Measurements from ENCODE around the gene KAT6B. TPM values are rescaled to one million over a fixed set of nuclear protein-coding genes. Genes with fewer than 3 reads are reported as not detected.

KAT6B gene
- total RNA-seq, 5 donors from 2014 or later (not counting 1 experiment from before 2014, with no cell fraction given), result 46.2 to 94.4 (median 52.4) TPM

DNA sequence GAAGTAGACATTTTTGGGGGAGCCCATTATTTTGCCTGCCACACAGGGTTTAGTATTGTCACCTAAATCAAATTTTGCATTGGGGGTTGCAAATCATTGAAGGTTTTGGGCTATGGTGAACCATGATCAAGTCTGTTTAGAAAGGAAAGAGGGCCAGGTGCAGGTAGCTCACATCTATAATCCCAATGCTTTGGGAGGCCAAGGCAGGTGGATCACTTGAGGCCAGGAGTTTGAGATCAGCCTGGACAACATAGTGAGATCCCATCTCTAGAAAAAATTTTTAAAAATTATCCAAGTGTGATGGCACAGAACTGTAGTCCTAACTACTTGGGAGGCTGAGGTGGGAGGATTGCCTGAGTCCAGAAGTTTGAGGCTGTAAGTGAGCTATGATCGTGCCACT lies 31.2 kb downstream of the KAT6B start:
- no peaks in the 10 kb centered on the region for H3K27me3 Mint-ChIP-seq
- WGBS (ENCODE audit: insufficient coverage), result no CpG with 5 or more reads among the region's 1 CpG
- Histone ChIP-seq H3K4me1 (ENCODE audit: control insufficient read depth in 1 of 2, extremely low read depth in 1 of 2, insufficient read depth in 2 of 2, low read length in 2 of 2) (peaks cover 13 to 15% of the 10 kb centered on the region in 2 experiments), H3K27ac (ENCODE audit: low read length) (no peak overlapping the region), H3K36me3 (ENCODE audit: control insufficient read depth in 2 of 2, extremely low read depth in 1 of 2, insufficient read depth in 1 of 2, low read length in 1 of 2) (no peaks in the 10 kb centered on the region), H3K27me3 (replicated peaks in 1 of 2; ENCODE audit: control insufficient read depth in 2 of 2, extremely low read depth in 1 of 2, insufficient read depth in 2 of 2, low read length in 1 of 2) (no peaks in the 10 kb centered on the region), H3K4me3 (ENCODE audit: control insufficient read depth in 1 of 2, extremely low read depth in 1 of 2, low read length in 1 of 2) (no peak overlapping the region), H3K9me3 (no peaks in the 10 kb centered on the region)
- ChIA-PET CTCF (no interaction called here), POLR2A (interaction anchor here in 1 of 2 donors (0.6 kb wide), 1 partner anchor 730 kb away, joined by 3 read pairs; no protein-coding TSS in a partner anchor)
- H3K27ac Mint-ChIP-seq, result no peak overlapping the region
- ATAC-seq (replicated peaks in 1 of 4), result no peak
- no peak for DNase-seq
- H3K9me3 Mint-ChIP-seq, result no peaks in the 10 kb centered on the region
- peaks cover 46 to 57% (median 52%) of the 10 kb centered on the region in 3 donors for H3K4me1 Mint-ChIP-seq
- H3K4me3 Mint-ChIP-seq, result no peak overlapping the region
- peaks cover 19% of the 10 kb centered on the region for H3K36me3 Mint-ChIP-seq

DNA sequence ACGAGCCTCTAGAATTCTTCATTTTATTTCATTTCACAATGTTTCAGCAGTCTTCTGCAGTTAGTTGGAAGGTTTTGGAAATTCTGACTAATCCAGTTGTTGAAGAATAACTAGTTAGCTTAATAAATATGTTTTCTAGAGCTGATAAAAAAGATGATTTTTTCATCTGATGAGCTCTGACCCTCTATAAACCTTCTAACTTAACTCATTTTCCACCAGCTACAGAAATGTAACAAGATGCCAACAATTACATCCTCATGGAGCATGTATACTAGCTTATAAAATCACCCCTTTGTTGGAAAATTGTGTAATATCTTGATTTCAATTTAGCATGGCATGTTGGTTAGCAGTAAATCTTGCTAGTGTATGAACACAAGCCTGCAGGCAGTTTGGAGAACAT lies 33.1 kb downstream of the KAT6B start:
- Histone ChIP-seq H3K27ac (ENCODE audit: low read length) (no peak overlapping the region), H3K4me3 (ENCODE audit: control insufficient read depth in 1 of 2, extremely low read depth in 1 of 2, low read length in 1 of 2) (no peak overlapping the region), H3K36me3 (ENCODE audit: control insufficient read depth in 2 of 2, extremely low read depth in 1 of 2, insufficient read depth in 1 of 2, low read length in 1 of 2) (no peaks in the 10 kb centered on the region), H3K27me3 (replicated peaks in 1 of 2; ENCODE audit: control insufficient read depth in 2 of 2, extremely low read depth in 1 of 2, insufficient read depth in 2 of 2, low read length in 1 of 2) (no peaks in the 10 kb centered on the region), H3K9me3 (no peaks in the 10 kb centered on the region), H3K4me1 (ENCODE audit: control insufficient read depth in 1 of 2, extremely low read depth in 1 of 2, insufficient read depth in 2 of 2, low read length in 2 of 2) (peaks cover 3 to 12% of the 10 kb centered on the region in 2 experiments)
- no CpG with 5 or more reads among the region's 1 CpG for WGBS (ENCODE audit: insufficient coverage)
- DNase-seq (no peak), ATAC-seq (replicated peaks in 1 of 4) (no peak)
- peaks cover 51 to 56% (median 52%) of the 10 kb centered on the region in 3 donors for H3K4me1 Mint-ChIP-seq
- no peak overlapping the region for H3K27ac Mint-ChIP-seq
- no peaks in the 10 kb centered on the region for H3K27me3 Mint-ChIP-seq
- H3K4me3 Mint-ChIP-seq, result no peak overlapping the region
- ChIA-PET POLR2A (interaction anchor here in 1 of 2 donors (0.6 to 0.8 kb wide), 2 partner anchors 11 to 209 kb away, joined by 4 to 5 read pairs; no protein-coding TSS in a partner anchor), CTCF (interaction anchor here in 1 of 2 donors (0.8 kb wide), 1 partner anchor 18 kb away, joined by 3 read pairs; no protein-coding TSS in a partner anchor)
- peaks cover 19% of the 10 kb centered on the region for H3K36me3 Mint-ChIP-seq
- H3K9me3 Mint-ChIP-seq, result no peaks in the 10 kb centered on the region

DNA sequence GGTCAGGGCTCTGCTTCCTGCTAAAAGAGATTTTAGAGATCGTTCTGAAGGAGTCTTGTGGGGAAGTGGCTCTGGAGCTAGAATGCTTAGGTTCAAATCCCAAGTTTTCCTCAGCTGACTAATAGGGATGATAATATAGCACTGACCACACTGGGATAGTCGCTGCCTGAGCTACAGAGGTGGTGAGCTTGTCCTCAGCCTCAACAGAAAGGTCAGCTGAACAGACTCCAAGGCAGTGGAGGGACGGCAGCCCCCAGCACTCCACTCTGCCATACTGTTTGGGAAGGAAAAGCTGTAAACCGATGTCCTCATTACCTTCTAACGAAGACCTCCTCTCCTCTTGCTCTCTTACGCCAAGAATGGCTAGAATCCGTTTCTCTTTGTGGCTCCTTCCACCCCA lies 36.2 kb downstream of the KAT6B start:
- Mint-ChIP-seq H3K9me3 (no peaks in the 10 kb centered on the region), H3K4me1 (peaks cover 41 to 51% (median 45%) of the 10 kb centered on the region in 3 donors), H3K4me3 (no peak overlapping the region), H3K27ac (no peak overlapping the region), H3K36me3 (no peaks in the 10 kb centered on the region), H3K27me3 (no peaks in the 10 kb centered on the region)
- ChIA-PET CTCF (no interaction called here), POLR2A (no interaction called here)
- H3K36me3 ChIP-seq (ENCODE audit: control insufficient read depth in 2 of 2, extremely low read depth in 1 of 2, insufficient read depth in 1 of 2, low read length in 1 of 2), result no peaks in the 10 kb centered on the region
- no CpG with 5 or more reads among the region's 7 CpGs for WGBS (ENCODE audit: insufficient coverage)
- no peak overlapping the region for H3K4me3 ChIP-seq (ENCODE audit: control insufficient read depth in 1 of 2, extremely low read depth in 1 of 2, low read length in 1 of 2)
- H3K4me1 ChIP-seq (ENCODE audit: control insufficient read depth in 1 of 2, extremely low read depth in 1 of 2, insufficient read depth in 2 of 2, low read length in 2 of 2), result peaks cover 0 to 2% of the 10 kb centered on the region in 2 experiments
- H3K27ac ChIP-seq (ENCODE audit: low read length), result no peak overlapping the region
- DNase-seq (no peak), ATAC-seq (replicated peaks in 1 of 4) (no peak)
- no peaks in the 10 kb centered on the region for H3K27me3 ChIP-seq (replicated peaks in 1 of 2; ENCODE audit: control insufficient read depth in 2 of 2, extremely low read depth in 1 of 2, insufficient read depth in 2 of 2, low read length in 1 of 2)
- H3K9me3 ChIP-seq, result no peaks in the 10 kb centered on the region

DNA sequence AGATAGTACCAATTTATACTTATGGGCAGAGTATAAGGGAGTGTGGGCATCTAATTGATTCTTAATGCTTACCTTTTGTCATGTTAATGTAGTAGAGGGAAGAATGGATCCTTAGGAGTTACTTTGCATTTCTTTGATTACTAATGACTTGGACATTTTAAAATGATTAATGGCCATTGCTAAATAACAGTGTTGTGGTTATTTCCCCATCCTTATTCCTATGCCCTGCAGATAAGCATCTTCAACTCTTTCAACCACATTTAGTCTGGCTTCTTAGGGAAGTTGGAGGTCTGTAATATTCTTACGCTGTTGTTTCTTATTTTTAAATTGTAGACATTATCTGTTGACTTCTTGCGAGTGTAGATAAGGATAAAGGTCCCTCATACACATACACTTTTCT lies 37.2 kb downstream of the KAT6B start:
- POLR2A ChIA-PET, result no interaction called here

DNA sequence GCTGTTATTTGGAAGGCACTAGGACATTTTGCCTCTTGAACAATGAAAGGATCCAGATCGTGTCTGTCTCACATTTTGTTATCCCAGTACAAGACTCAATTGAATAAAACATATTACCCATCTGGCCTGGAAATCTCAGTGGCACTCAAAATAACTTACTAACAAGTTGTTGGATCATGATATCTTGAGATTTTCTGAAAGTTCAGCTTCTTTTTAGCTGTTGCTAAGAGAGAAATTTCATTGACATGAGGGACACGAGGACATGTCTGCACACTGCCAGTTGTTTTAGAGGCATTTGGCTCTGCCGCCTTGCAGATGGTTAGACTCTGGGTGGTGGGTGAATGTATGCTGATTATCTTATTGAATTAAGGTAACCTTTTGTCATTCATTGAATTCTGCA lies 41.0 kb downstream of the KAT6B start:
- Mint-ChIP-seq H3K27me3 (no peaks in the 10 kb centered on the region), H3K36me3 (no peaks in the 10 kb centered on the region), H3K4me1 (peaks cover 55 to 70% (median 61%) of the 10 kb centered on the region in 3 donors), H3K4me3 (no peak overlapping the region), H3K9me3 (no peaks in the 10 kb centered on the region), H3K27ac (peak overlapping the region in 1 of 2 donors; percentile 18)
- ChIA-PET POLR2A (interaction anchor here in 1 of 2 donors (0.7 kb wide), 1 partner anchor 449 kb away, joined by 3 read pairs; no protein-coding TSS in a partner anchor), CTCF (no interaction called here)
- no peaks in the 10 kb centered on the region for H3K36me3 ChIP-seq (ENCODE audit: control insufficient read depth in 2 of 2, extremely low read depth in 1 of 2, insufficient read depth in 1 of 2, low read length in 1 of 2)
- DNase-seq, result no peak
- no peak for ATAC-seq (replicated peaks in 1 of 4)
- H3K27ac ChIP-seq (ENCODE audit: low read length), result no peak overlapping the region
- no peaks in the 10 kb centered on the region for H3K9me3 ChIP-seq
- no peak overlapping the region for H3K4me3 ChIP-seq (ENCODE audit: control insufficient read depth in 1 of 2, extremely low read depth in 1 of 2, low read length in 1 of 2)
- WGBS (ENCODE audit: insufficient coverage), result 100% methylated on average over 1 of the region's 3 CpGs
- peaks cover 5 to 11% of the 10 kb centered on the region in 2 experiments for H3K4me1 ChIP-seq (ENCODE audit: control insufficient read depth in 1 of 2, extremely low read depth in 1 of 2, insufficient read depth in 2 of 2, low read length in 2 of 2)
- no peaks in the 10 kb centered on the region for H3K27me3 ChIP-seq (replicated peaks in 1 of 2; ENCODE audit: control insufficient read depth in 2 of 2, extremely low read depth in 1 of 2, insufficient read depth in 2 of 2, low read length in 1 of 2)

More for the DNA sequence above, 37.2 kb downstream of the KAT6B start:
- ATAC-seq (replicated peaks in 1 of 4), result no peak
- no peaks in the 10 kb centered on the region for H3K27me3 Mint-ChIP-seq
- no peaks in the 10 kb centered on the region for H3K36me3 Mint-ChIP-seq
- H3K4me3 Mint-ChIP-seq, result no peak overlapping the region
- Histone ChIP-seq H3K4me3 (ENCODE audit: control insufficient read depth in 1 of 2, extremely low read depth in 1 of 2, low read length in 1 of 2) (no peak overlapping the region), H3K27me3 (replicated peaks in 1 of 2; ENCODE audit: control insufficient read depth in 2 of 2, extremely low read depth in 1 of 2, insufficient read depth in 2 of 2, low read length in 1 of 2) (no peaks in the 10 kb centered on the region), H3K9me3 (no peaks in the 10 kb centered on the region), H3K27ac (ENCODE audit: low read length) (no peak overlapping the region), H3K4me1 (ENCODE audit: control insufficient read depth in 1 of 2, extremely low read depth in 1 of 2, insufficient read depth in 2 of 2, low read length in 2 of 2) (peaks cover 0 to 2% of the 10 kb centered on the region in 2 experiments), H3K36me3 (ENCODE audit: control insufficient read depth in 2 of 2, extremely low read depth in 1 of 2, insufficient read depth in 1 of 2, low read length in 1 of 2) (no peaks in the 10 kb centered on the region)
- no peak for DNase-seq
- H3K4me1 Mint-ChIP-seq, result peaks cover 45 to 56% (median 47%) of the 10 kb centered on the region in 3 donors
- WGBS (ENCODE audit: insufficient coverage), result no CpG with 5 or more reads among the region's 2 CpGs
- no peaks in the 10 kb centered on the region for H3K9me3 Mint-ChIP-seq
- CTCF ChIA-PET, result interaction anchor here in 1 of 2 donors (0.5 kb wide), 1 partner anchor 346 kb away, joined by 3 read pairs; no protein-coding TSS in a partner anchor
- no peak overlapping the region for H3K27ac Mint-ChIP-seq

DNA sequence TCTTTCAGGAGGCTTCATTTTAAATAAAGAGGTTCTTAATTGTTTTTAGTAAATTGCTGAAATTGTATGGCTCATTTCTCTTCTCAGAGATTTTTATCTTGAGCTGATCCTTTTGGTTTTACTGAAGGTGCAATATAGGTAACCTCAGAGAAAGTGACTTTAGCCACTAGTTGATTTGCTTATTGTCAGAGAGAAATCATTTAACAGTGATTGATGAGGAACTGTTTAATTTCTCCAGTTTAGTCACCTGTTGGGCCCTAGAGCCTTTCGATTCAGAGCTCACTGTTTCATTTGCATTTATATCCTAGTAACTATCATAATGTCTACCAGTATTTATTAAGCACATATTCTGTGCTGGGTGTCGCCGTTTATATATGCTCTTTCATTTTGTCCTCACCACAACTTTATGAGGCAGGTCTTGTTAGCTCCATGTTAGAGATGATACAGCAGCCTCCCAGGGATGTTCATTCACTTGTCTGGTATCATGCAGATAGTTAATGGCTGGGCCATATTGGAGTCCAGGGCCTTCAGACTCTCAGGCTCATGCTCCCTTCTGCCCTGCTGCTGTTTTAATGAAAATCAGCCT lies 42.1 kb downstream of the KAT6B start:
- ChIA-PET CTCF (no interaction called here), POLR2A (no interaction called here)
- no peak overlapping the region for H3K4me3 Mint-ChIP-seq
- peaks cover 55 to 67% (median 60%) of the 10 kb centered on the region in 3 donors for H3K4me1 Mint-ChIP-seq
- no peaks in the 10 kb centered on the region for H3K9me3 Mint-ChIP-seq
- no peak for ATAC-seq (replicated peaks in 1 of 4)
- no peak overlapping the region for H3K27ac Mint-ChIP-seq
- Histone ChIP-seq H3K27ac (ENCODE audit: low read length) (no peak overlapping the region), H3K4me1 (ENCODE audit: control insufficient read depth in 1 of 2, extremely low read depth in 1 of 2, insufficient read depth in 2 of 2, low read length in 2 of 2) (peaks cover 5 to 16% of the 10 kb centered on the region in 2 experiments), H3K27me3 (replicated peaks in 1 of 2; ENCODE audit: control insufficient read depth in 2 of 2, extremely low read depth in 1 of 2, insufficient read depth in 2 of 2, low read length in 1 of 2) (no peaks in the 10 kb centered on the region), H3K4me3 (ENCODE audit: control insufficient read depth in 1 of 2, extremely low read depth in 1 of 2, low read length in 1 of 2) (no peak overlapping the region), H3K36me3 (ENCODE audit: control insufficient read depth in 2 of 2, extremely low read depth in 1 of 2, insufficient read depth in 1 of 2, low read length in 1 of 2) (no peaks in the 10 kb centered on the region), H3K9me3 (no peaks in the 10 kb centered on the region)
- H3K27me3 Mint-ChIP-seq, result no peaks in the 10 kb centered on the region
- WGBS (ENCODE audit: insufficient coverage), result no CpG with 5 or more reads among the region's 3 CpGs
- peaks cover 2% of the 10 kb centered on the region for H3K36me3 Mint-ChIP-seq
- no peak for DNase-seq

All from T-cell (primary cell).